NCI-H1048 (cell line): Measurements from ENCODE around the gene SLC16A4.
"Not testable (repeated sequence)": the region's sequence is repeated elsewhere in the genome, so short reads cannot be mapped to it uniquely, and the experiment has no call there.

Experiments used
- DNase-seq: peaks from one replicate; lab custom pipeline; 2025; lab: John Stamatoyannopoulos, UW

Gene SLC16A4

GRCh38 chr1:110408488-110408887 lies 17.7 kb upstream of the SLC16A4 start:
- DNase-seq, result no peak

DNA sequence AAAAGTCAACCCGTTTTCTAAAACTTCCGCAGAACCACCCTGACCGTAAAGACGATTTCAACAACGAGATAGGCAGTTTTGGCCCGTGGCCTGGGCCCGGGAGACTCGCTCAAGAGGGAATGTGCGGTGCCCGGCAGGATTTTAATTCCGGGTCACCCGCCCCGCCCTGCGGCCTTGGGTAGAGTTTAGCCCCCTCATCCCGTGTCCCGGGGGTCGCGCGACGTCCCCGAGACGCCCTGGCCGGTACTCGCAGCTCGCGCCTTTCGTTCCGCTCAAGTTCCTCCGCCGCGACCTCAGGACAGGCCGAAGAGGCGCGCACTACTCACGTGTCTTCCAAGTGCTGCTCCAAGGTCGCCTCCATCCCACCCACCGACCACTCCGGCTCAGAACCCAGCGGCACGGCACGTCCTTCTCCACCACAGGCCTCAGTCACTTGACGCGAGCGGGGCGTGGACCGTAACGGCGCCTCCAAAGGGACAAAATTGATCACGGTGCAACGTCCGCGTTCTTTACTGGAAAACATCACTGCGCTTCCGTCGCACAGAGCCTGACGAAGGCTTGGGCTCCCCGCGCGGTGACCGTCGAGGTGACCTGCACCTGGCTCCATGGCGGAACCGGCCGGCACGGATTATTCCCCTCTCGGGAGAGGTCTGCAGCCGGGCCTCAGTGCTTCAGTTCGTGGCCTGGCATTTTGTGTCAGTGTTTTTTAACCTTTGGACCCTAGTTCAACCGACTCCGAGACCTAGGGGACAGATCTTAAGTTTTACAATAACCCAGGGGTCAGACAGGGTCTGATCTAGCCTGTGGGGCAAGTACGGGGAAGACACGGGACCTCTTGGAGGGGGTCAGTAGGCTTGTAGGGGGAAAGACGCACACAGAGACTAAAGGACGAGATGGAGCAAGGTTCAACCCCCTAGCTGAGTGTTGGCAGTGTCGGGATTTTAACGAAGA lies 16.7 kb upstream of the SLC16A4 start, which contains the start of gene LAMTOR5:
Gene LAMTOR5, minus strand, starts transcription at position 435 of the 951 bp plus-strand sequence. Its CDS starts 74 bp downstream, at position 361.
- DNase-seq, result peak; percentile 60

- not testable (repeated sequence) for DNase-seq
These were observed 15.6 kb upstream of the SLC16A4 start for GRCh38 chr1:110406407-110406806.

GRCh38 chr1:110404401-110404800 lies 13.6 kb upstream of the SLC16A4 start:
- DNase-seq, result no peak

DNA sequence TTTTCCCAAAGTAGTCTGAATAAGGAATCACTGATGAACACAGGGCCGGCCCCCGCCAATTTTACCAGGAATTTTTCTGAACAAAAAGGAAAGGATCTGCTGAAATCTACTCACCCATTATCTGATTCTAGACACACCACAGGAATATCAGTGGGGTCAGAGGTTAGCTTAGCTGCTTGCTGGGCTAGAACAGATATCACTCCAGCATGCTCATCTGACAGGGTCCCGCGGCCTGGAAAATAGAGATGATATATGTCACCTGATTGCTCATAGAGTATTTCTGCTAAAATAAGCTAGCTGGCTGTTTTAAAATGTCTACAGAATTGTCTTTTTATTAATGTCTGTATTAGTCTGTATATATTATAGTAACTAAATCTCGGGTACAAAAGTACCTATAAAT lies 13.0 kb upstream of the SLC16A4 start:
- DNase-seq, result no peak

DNA sequence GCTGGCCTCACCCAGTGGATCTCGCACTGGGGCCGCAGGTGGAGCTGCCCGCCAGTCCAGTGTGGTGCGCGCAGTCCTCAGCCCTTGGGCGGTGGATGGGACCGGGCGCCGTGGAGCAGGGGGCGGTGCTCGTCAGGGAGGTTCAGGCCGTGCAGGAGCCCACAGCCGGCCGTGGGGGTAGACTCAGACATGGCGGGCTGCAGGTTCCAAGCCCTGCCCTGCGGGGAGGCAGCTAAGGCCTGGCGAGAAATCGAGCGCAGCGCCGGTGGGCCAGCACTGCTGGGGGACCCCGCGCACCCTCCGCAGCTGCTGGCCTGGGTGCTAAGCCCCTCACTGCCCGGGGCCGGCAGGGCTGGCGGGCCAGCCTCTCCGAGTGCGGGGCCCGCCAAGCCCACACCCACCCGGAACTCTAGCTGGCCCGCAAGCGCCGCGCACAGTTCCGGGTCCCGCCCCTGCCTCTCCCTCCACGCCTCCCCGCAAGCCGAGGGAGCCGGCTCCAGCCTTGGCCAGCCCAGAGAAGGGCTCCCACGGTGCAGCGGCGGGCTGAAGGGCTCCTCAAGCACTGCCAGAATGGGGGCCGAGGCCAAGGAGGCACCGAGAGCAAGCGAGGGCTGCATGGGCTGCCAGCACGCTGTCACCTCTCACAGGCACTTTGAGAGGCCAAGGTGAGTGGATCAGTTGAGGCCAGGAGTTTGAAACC lies 5.6 kb upstream of the SLC16A4 start:
- not testable (repeated sequence) for DNase-seq

- DNase-seq, result no peak
These were observed 3.6 kb upstream of the SLC16A4 start for GRCh38 chr1:110394493-110394820.

- no peak for DNase-seq
These were observed 3.1 kb upstream of the SLC16A4 start for GRCh38 chr1:110393691-110394492.

GRCh38 chr1:110393286-110393685 lies 2.5 kb upstream of the SLC16A4 start:
- no peak for DNase-seq

DNA sequence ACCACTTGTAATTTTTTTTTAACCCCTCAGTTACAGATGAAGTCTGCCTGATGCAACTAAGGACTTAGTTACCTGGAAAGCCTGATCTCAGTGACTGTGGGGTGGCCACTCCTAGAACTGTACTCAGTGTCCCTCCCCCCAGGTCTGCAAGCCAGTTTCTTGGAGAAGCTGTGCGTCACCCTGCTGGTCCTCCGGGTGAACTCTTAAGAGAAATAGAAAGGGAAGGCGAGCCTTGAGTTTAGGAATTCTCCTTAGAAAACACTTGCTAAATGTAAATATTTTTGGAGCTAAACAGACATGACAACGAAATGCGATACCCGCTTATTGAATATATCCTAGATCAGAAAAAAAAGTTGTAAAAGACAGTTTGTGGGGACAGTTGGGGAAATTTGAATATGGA lies 730 bp downstream of the SLC16A4 start:
- DNase-seq, result no peak

DNA sequence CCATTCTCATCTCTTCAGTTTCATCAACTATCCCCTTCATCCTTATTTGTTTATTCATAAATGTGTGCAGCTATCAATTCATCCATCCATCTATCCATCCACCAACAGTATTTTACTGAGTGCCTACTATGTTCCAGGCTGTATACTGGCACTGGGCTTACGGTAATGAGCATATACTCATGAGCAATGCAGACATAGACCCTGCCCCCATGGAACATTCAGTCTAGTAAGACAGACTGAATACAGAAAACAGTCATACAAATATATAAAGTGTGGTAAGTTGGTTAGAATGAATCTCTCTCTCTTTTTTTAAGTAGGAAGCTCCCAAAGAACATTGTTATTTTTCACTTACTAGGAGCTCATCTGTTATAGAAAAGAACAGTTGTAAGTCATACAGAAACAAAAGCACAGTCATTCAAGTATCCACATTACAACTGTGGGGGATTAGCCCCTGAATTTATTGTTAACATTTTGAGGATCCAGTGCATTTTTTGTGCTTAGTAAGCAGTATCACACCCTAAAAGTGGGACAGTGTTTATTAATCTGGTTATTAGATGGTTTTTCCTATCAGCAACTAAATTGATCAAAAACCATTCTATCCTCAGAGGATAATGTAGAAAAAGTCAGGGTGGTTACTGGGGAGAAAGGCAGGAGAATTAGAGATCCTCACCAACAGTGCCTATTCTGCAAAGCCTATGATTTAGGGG lies 3.6 kb downstream of the SLC16A4 start:
- DNase-seq, result no peak

GRCh38 chr1:110385369-110385768 lies 5.5 kb downstream of the SLC16A4 start:
- no peak for DNase-seq

- DNase-seq, result no peak
These were observed 6.1 kb downstream of the SLC16A4 start for GRCh38 chr1:110384581-110385321.

- no peak for DNase-seq
These were observed 7.4 kb downstream of the SLC16A4 start for GRCh38 chr1:110383251-110383990.

- no peak for DNase-seq
These were observed 10.0 kb downstream of the SLC16A4 start for GRCh38 chr1:110380672-110381283.

DNA sequence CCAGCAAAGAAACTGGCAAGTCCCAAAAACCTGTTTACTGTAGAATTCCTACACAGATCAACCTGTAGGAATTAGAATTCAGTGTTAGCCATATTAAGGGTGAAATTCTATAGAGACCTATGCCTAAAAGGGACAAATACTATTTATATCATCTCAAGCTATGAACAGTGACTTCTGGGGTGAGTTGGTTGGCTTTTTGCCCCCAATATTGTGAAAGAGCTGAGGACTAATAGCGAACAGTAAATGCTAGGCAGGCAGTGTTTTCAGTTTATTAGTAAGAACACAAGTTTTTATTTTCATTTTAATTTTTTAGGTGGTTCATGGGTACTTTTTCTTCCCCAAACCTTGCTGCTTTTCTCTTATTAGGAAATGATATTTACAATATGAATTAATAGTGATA lies 15.3 kb downstream of the SLC16A4 start:
- no peak for DNase-seq

GRCh38 chr1:110370827-110371226 lies 20.0 kb downstream of the SLC16A4 start:
- DNase-seq, result no peak

DNA sequence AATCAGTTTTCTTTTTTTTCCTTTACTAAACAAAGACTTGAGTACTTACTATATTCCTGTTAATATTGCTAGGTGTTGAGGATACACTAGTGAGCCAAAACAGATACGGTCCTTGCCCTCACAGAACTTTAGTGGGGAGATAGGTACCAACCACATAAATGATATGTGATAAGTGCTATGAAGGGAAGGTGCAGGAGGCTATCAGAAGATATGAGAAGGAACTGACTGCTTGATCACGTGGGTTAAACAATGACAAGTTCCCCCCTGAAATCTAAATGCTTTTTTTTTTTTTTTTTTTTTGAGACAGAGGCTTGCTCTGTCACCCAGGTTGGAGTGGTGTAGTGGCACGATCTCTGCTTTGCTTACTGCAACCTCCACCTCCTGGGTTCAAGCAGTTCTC lies 26.6 kb downstream of the SLC16A4 start:
- no peak for DNase-seq

DNA sequence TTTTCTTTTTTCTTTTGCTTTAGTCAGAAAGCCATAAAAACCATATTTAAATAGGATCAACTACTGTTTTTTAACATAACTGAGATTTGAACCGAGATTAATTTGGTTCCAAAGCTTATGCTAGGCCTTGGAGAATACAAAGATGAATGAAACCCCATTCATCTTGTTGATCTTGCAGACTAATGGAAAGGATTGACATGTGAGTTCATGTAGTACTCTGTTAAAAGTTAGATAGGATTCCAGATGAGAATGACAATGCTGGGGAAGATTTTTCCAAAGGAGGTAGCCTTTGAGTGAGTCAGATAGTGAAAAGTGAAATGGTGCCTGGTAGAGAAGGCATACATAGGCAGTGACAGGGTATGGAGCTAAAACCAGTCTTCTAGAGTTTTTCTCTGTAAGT lies 29.0 kb downstream of the SLC16A4 start:
- no peak for DNase-seq

DNA sequence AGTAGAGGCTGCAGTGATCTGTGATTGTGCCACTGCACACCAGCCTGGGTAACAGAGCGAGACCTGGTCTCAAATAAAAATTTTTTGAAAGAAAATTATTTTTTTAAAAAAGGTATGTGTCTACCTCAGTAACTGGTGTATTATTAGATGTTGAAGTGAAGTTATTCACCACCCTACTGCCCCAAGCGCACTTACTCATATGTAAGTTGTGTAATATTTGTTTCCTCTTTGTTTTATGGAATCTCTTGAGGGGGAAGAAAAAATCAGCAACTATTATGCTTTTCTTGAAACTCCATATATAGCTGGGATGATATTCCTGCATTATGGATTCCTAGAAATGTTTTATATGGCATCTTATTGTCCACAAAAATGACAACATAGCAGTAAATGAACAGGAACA lies 30.4 kb downstream of the SLC16A4 start:
- no peak for DNase-seq
